ENCODE data around the gene EMX2.

DNA sequence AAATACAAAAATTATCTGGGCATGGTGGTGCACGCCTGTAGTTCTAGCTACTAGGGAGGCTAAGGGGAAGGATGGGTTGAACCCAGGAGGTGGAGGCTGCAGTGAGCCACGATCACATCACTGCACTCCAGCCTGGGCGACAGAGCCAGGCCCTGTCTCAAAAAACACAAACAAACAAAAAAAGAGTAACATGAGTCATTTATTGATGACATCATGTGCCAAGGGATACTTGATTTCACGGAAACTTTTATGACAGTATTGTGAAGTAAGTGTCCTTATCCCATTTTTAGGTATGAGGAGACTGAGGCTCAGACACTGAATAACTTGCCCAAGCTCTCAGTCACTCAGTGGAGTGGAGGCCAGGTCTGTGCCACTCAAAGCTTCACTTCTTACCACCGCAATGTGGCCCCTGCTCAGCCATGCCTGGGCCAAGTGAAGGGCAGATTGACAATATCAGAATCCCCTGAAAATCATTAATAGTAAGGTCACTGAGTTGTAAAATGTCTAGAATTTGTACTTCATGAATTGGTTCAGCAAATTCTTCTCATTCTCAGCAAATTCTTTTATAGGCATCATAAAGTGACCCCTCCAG, 36.5 kb downstream of the EMX2 start:
- TF ChIP-seq CTCF (conservative IDR thresholded peaks at IDR 0.05; ENCODE audit: low read depth, low read length): no peak
- no peak for TF ChIP-seq EZH2 (IDR thresholded peaks at IDR 0.05; ENCODE audit: borderline replicate concordance, low read depth, low read length, poor library complexity, severe bottlenecking)
